Tibial nerve (tissue), 4 donors: Measurements from ENCODE around the gene MADD.

ENCODE experiments used
- CTCF ChIP-seq, 5 experiments: fragments of 200-600 bp in 3 of 5; fragments of 450-650 bp in 2 of 5; sonication (generic) in 3 of 5; IDR thresholded peaks; one replicate each; pipeline ENCODE4 v1.5.1; 2016 to 2019; ENCODE audit warnings: antibody characterized with exemption in 5 of 5, mild to moderate bottlenecking in 3 of 5, moderate library complexity in 2 of 5
- EP300 ChIP-seq, 2 donors: sonication (generic); formaldehyde crosslinking; IDR thresholded peaks; one replicate each; pipeline ENCODE4 v1.6.1; 2017; ENCODE audit warnings: antibody characterized with exemption in 2 of 2, mild to moderate bottlenecking in 1 of 2
- POLR2A ChIP-seq, 2 donors: fragments of 450-650 bp; IDR thresholded peaks; one replicate each; pipeline ENCODE4 v1.6.1; 2017; ENCODE audit warnings: antibody characterized with exemption in 2 of 2, mild to moderate bottlenecking in 2 of 2, moderate library complexity in 2 of 2

DNA sequence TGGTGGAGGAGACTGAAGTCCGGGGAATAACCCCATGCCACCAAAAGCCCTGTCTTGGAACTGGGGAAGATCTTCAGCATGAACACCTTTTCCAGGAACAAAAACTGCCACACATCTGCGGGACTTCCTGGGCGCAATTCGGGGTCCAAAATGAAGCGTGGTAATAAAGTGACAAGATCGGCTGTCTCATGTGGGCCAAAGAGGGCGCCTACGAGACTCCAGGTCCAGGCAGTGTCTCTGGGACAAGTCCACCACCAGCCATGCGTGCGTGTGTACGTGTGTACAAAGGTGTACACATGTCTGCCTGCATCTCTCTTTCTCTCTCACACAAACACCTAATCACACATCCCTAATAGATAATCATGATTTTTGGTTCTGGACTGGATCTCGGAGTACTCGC lies 91.5 kb downstream of the MADD start:
- no peak for TF ChIP-seq POLR2A (IDR thresholded peaks at IDR 0.05)
- TF ChIP-seq CTCF (IDR thresholded peaks at IDR 0.05): no peak
- no peak for TF ChIP-seq EP300 (IDR thresholded peaks at IDR 0.05)
